GOT3 (cell line): Measurements from ENCODE around the gene NRM.
"Not testable (repeated sequence)": the region's sequence is repeated elsewhere in the genome, so short reads cannot be mapped to it uniquely, and the experiment has no call there.

Experiments
- DNase-seq: peaks from one replicate; lab custom pipeline; 2025; ENCODE audit warnings: mixed read lengths; lab: John Stamatoyannopoulos, UW

NRM gene

DNA sequence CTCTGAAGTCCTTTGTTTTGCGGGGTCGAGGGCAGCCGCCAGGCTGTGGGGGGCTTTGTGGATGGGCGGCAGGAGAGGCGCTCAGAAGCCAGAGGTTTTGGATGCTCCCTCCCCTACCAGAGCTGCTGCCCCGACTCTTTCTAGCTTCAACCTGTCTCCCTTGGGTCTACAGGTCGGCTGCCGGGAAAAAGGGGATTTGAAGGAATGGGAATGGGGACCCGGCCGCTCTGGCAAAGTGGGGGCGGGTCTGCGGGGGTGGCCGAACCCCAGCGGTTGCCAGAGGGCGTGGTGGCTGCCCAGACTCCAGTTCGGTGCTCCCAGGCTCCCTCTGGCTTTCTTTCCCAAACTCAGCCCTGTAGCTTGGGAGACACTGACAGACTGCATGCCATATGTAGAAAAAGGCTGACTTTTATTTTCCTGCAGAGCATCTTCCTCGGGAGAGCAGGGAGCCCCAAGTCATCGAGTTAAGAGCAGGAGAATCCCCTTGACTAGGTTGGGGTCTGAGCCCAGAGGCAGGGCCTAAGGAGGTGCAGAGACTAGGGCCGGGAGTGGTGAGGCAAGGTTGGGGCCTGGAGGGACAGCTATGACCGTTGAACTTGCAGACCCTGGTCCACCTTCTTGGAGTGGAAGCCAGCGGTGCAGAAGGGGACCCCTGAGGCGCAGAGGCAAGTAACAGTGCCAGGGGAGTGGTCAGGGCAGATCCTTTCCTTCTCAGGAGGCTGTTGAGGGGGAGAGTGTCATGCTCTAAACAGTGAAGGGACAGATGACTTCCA, 2.9 kb downstream of the NRM start:
- no peak for DNase-seq

DNA sequence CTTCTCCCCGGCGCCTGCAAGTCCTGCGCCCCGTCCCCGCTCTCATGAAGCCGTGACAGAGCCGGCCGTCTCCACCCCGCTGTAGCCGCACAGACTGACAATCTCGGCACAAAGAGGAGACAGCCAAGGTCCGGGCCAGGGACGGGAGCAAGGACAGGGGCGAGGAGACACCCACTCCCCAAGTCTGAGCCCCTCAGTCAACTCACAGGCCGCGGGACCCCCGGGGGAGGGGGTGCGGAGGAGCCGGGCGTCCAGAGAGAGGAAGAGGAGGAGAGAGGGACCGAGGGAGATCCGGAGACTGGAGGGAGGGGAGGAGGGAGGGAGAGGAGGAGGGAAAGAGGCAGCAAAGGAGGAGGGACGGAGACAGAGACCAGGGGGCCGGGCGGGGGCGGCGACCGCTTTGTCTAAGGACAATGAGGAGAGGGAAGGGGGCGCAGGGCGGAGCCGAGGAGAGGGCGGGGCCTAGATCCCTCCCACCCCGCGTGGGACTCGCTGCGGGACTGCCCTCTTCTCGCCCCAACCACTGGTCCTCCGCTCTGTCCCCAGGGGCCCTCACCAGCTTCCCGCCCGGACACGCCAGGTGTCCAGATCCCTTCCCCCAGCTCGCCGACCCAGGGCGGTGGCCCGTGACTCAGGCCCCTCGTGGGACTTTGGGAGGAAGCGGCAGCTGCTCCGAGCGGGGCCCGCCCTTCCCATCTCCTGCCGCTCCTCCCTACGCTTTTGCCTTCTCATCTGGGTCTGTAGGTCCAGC, 3.7 kb downstream of the NRM start:
- peak; percentile 94 for DNase-seq

DNA sequence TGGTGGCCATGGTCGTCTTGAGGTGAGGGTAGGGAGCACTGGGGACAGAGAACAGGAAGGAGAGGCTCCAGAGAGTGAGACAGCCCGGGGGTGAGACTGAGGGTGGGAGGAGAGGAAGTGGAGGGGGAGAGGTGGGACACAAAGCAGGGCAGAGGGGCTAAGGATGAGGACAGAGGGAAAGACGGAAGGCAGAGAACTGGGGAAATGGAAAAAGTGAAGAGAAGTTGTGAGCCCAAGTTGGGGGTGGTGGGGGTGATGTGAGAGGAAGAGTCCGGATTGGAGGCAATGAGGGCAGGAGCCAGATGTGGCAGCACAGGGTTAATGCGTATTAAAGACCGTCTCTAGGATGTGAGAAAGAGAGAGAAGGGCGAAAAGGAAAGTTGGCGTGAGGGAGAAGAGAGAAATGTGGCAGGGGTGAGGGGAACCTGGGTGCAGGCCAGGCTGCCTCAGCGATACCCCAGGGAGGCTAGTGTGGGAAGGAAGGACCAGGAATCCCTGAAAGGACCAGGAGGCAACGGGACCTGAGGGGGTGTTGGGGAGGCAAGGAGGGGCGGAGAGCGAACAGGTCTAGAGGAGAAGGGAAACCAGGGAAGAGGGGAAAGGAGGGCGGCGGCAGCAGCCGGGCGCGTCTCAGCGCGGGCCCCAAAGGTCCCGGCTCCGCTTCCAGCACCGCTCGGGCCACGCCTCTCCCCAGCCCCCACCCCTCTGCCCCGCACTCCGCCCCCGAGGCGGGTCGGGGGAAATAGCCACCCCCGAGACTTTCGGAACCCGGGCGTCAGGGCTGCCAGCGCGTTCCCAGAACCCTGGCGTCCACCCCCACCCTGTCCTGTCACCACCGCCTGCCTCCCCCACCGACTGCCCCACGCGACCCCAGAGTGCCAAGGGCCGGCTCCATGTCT, 4.5 kb downstream of the NRM start, which contains the start of gene PPP1R18:
Gene PPP1R18 (minus strand): TSS at position 637 of the 899 bp plus-strand sequence. CDS start 627 bp downstream, at position 10.
- peak; percentile 46 for DNase-seq

- DNase-seq: no peak
These were observed 5.4 kb downstream of the NRM start for GRCh38 chr6:30685157-30686008.

GRCh38 chr6:30684386-30685156, 6.2 kb downstream of the NRM start:
- DNase-seq: no peak

GRCh38 chr6:30683980-30684338, 6.8 kb downstream of the NRM start:
- no peak for DNase-seq

- no peak for DNase-seq
These were observed 7.4 kb downstream of the NRM start for GRCh38 chr6:30683183-30683979.

DNA sequence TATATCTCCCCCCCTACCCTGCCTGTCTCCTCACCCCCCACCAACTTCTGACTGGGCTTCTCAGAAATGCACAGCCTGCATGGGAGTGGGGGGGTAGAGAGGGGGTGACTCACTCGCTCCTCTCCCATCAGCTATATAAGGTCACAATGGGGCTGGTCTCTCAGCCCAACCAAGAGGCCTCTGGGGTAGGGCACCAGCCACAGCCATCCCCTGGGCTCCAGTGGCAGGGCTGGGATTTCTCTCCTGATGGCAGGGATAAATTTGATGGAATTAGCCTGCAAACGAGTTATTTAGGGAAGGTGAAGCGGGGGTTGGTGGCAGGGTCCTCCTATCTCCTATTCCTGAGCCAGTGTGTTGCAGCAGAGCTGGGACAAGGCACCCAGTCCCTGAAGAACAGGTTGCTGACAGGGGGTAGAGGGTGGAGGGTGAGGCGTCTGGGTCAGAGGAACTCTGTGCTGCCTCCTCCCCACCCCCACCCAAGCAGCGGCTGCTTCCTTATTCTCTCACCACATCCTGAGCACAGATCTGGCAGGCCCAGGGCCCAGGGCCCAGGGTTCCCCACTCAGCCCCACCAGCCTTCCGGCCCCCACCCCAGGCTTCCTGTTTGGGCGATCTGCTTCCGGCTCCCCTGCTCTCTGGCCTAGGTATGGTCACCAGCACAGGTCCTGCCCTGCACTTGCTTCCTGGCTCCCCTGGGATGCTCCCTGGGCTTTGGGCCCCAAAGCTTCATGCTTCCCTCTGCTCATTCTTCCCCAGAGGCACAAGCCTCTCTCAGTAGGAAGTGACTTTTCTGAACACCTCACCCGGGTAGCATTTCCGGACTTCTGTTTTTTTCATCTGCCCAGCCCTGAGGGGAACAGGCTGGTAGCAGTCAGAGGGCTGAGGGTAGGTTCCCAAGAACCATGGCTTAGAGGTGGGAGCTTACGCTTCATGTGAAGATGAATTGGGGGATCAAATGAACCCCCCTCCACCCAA, 8.4 kb downstream of the NRM start:
- DNase-seq: peak; percentile 23

GRCh38 chr6:30681766-30682142, 9.0 kb downstream of the NRM start:
- no peak for DNase-seq

- no peak for DNase-seq
These were observed 10.8 kb downstream of the NRM start for GRCh38 chr6:30679765-30680535.

DNA sequence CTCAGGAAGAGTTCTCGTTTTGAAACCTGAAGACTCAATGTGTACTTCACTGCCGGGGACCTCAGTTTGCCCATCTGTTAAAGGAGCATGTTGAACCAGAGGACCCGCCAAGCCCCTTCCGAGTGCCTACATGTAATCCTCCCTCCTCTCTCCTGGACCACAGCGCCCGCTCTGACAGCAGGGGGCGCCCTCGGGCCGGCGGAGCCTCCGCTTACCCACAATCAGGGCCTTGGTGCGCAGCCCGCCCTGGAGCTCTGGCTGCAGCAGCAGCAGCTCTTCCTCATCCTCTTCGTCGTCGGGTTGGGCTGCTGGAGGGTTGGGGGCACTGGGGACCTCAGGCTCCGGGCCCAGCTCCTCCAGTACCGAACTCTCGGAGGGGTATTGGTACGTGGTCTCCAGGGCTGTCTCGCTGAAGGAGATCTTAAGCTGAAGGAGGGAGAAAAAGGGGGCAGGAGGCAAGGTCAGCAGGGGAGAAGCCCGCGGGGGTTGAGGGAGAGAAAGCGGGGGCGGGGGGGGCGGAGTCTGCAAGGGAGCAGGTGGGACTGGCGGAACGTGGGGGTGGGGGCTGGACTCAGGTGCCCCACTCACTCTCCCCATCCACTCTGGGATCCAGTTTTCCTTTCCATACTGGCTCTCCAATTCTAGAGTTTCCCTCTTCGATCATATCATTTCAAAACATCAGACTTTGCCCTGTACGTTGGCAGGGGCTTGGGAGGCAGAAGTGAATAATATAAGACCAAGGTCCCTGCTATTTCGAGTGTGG, 11.6 kb downstream of the NRM start:
- no peak for DNase-seq

- DNase-seq: no peak
These were observed 14.0 kb downstream of the NRM start for GRCh38 chr6:30676660-30677285.

GRCh38 chr6:30672445-30673253, 18.1 kb downstream of the NRM start, which contains the start of gene DHX16:
TSS of gene DHX16 (minus strand) at chr6:30673006. CDS start at chr6:30672841, 165 bp downstream.
- DNase-seq: peak; percentile 71

DNA sequence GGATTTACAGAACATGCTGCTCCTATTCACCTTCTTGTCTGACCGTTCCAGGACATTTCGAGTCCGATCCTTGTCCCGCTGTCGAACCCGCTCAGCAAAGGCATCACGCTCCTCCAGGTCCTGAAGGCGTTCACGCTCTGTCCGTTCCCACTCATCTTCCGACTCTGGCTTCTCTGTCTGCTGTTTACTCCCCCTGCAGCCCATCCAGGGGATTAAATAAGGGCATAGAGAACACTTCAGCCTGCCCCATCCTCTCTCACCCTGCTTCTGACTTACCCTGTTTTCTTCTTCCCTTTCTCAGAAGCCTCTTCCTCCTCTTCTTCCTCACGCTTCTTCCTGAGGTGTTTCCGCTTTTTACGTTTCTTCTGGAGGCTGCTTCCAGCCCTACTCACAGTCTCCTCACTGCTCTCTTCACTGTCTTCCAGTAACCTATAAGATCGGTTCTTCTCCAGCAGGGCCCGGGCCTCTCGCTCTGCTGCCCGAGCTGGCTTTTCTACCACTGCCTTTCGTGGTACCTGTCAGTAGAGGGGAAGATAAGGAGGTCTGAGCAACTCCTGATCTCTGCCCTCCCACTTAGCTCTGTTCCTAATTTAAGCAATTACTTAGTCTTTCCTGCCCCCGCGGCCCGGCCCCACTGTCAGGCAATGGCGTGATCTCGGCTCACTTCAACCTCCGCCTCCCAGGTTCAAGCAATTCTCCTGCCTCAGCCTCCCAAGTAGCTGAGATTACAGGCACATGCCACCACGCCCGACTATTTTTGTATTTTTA, 19.8 kb downstream of the NRM start:
- DNase-seq: no peak

GRCh38 chr6:30666300-30666699, 24.5 kb downstream of the NRM start:
- DNase-seq: not testable (repeated sequence)
